Measurements from ENCODE around the gene COL18A1. TPM values are rescaled to one million over a fixed set of nuclear protein-coding genes. Genes with fewer than 3 reads are reported as not detected.
"Not testable (repeated sequence)": the region's sequence is repeated elsewhere in the genome, so short reads cannot be mapped to it uniquely, and the experiment has no call there.

Gene COL18A1
- total RNA-seq, 2 donors from 2014 or later = 0.31 to 1.3 TPM

GRCh38 chr21:45521241-45521640 is 116.3 kb downstream of the COL18A1 start:
- H3K36me3 Mint-ChIP-seq = peaks cover 45% of the 10 kb centered on the region
- no peak overlapping the region for H3K27ac Mint-ChIP-seq
- DNase-seq (ENCODE audit: low spot score) (no peak), ATAC-seq (no peak)
- no peak overlapping the region for H3K4me3 Mint-ChIP-seq
- H3K27me3 Mint-ChIP-seq = no peaks in the 10 kb centered on the region
- peaks cover 4 to 14% of the 10 kb centered on the region in 2 donors for H3K4me1 Mint-ChIP-seq (ENCODE audit: low read depth in 2 of 2)
- peaks cover 15% of the 10 kb centered on the region for H3K9me3 Mint-ChIP-seq

- H3K27me3 Mint-ChIP-seq = no peaks in the 10 kb centered on the region
- DNase-seq (ENCODE audit: low spot score) (peak; percentile 50), ATAC-seq (no peak)
- H3K9me3 Mint-ChIP-seq = peaks cover 15% of the 10 kb centered on the region
- peaks cover 4 to 14% of the 10 kb centered on the region in 2 donors for H3K4me1 Mint-ChIP-seq (ENCODE audit: low read depth in 2 of 2)
- H3K4me3 Mint-ChIP-seq = no peak overlapping the region
- peaks cover 45% of the 10 kb centered on the region for H3K36me3 Mint-ChIP-seq
- no peak overlapping the region for H3K27ac Mint-ChIP-seq
Measured at GRCh38 chr21:45522381-45522780, 117.4 kb downstream of the COL18A1 start.

GRCh38 chr21:45522986-45523385 is 118.0 kb downstream of the COL18A1 start:
- peaks cover under 1 to 10% of the 10 kb centered on the region in 2 donors for H3K4me1 Mint-ChIP-seq (ENCODE audit: low read depth in 2 of 2)
- DNase-seq (ENCODE audit: low spot score) = peak; percentile 25
- H3K27me3 Mint-ChIP-seq = no peaks in the 10 kb centered on the region
- H3K27ac Mint-ChIP-seq = peak overlapping the region in 1 of 2 donors; percentile 33
- peaks cover 12% of the 10 kb centered on the region for H3K9me3 Mint-ChIP-seq
- peaks cover 41% of the 10 kb centered on the region for H3K36me3 Mint-ChIP-seq
- H3K4me3 Mint-ChIP-seq = no peak overlapping the region
- ATAC-seq = no peak

- Mint-ChIP-seq H3K4me1 (ENCODE audit: low read depth in 2 of 2) (peaks cover 0 to 4% of the 10 kb centered on the region in 2 donors), H3K27me3 (no peaks in the 10 kb centered on the region), H3K27ac (peak overlapping the region in 1 of 2 donors; percentile 33), H3K4me3 (no peak overlapping the region), H3K9me3 (peaks cover 9% of the 10 kb centered on the region), H3K36me3 (peaks cover 36% of the 10 kb centered on the region)
- DNase-seq (ENCODE audit: low spot score) = peak; percentile 52
- ATAC-seq = peak; percentile 36 to 37
Measured at GRCh38 chr21:45523411-45524101, 118.6 kb downstream of the COL18A1 start.

GRCh38 chr21:45524756-45525152 is 119.8 kb downstream of the COL18A1 start:
- no peaks in the 10 kb centered on the region for H3K4me1 Mint-ChIP-seq (ENCODE audit: low read depth in 2 of 2)

GRCh38 chr21:45525153-45525909 is 120.4 kb downstream of the COL18A1 start:
- ATAC-seq = no peak
- H3K9me3 Mint-ChIP-seq = no peaks in the 10 kb centered on the region
- H3K27ac Mint-ChIP-seq = no peak overlapping the region
- no peaks in the 10 kb centered on the region for H3K27me3 Mint-ChIP-seq
- H3K4me1 Mint-ChIP-seq (ENCODE audit: low read depth in 2 of 2) = no peaks in the 10 kb centered on the region
- H3K4me3 Mint-ChIP-seq = no peak overlapping the region
- peaks cover 18% of the 10 kb centered on the region for H3K36me3 Mint-ChIP-seq
- peak; percentile 54 for DNase-seq (ENCODE audit: low spot score)

More at GRCh38 chr21:45524756-45525152, 119.8 kb downstream of the COL18A1 start:
- Mint-ChIP-seq H3K4me3 (no peak overlapping the region), H3K27me3 (no peaks in the 10 kb centered on the region), H3K36me3 (peaks cover 24% of the 10 kb centered on the region), H3K27ac (no peak overlapping the region), H3K9me3 (no peaks in the 10 kb centered on the region)
- no peak for ATAC-seq
- DNase-seq (ENCODE audit: low spot score) = no peak

- ATAC-seq = no peak
- H3K27ac Mint-ChIP-seq = no peak overlapping the region
- no peaks in the 10 kb centered on the region for H3K9me3 Mint-ChIP-seq
- no peaks in the 10 kb centered on the region for H3K4me1 Mint-ChIP-seq (ENCODE audit: low read depth in 2 of 2)
- no peaks in the 10 kb centered on the region for H3K27me3 Mint-ChIP-seq
- H3K4me3 Mint-ChIP-seq = no peak overlapping the region
- peak; percentile 29 for DNase-seq (ENCODE audit: low spot score)
- peaks cover 12% of the 10 kb centered on the region for H3K36me3 Mint-ChIP-seq
Measured at GRCh38 chr21:45525910-45526306, 120.9 kb downstream of the COL18A1 start.

- H3K36me3 Mint-ChIP-seq; H3K9me3 Mint-ChIP-seq; H3K4me1 Mint-ChIP-seq (ENCODE audit: low read depth in 2 of 2); H3K27me3 Mint-ChIP-seq; H3K27ac Mint-ChIP-seq; ATAC-seq; H3K4me3 Mint-ChIP-seq: not testable (repeated sequence)
- peak; percentile 35 for DNase-seq (ENCODE audit: low spot score)
Measured at GRCh38 chr21:45527151-45527999, 122.4 kb downstream of the COL18A1 start.

- DNase-seq (ENCODE audit: low spot score) (peak; percentile 35), ATAC-seq (no peak)
- peaks cover 0 to 3% of the 10 kb centered on the region in 2 donors for H3K4me1 Mint-ChIP-seq (ENCODE audit: low read depth in 2 of 2)
- H3K9me3 Mint-ChIP-seq = no peaks in the 10 kb centered on the region
- H3K4me3 Mint-ChIP-seq = no peak overlapping the region
- no peaks in the 10 kb centered on the region for H3K27me3 Mint-ChIP-seq
- H3K27ac Mint-ChIP-seq = no peak overlapping the region
- H3K36me3 Mint-ChIP-seq = no peaks in the 10 kb centered on the region
Measured at GRCh38 chr21:45528028-45528705, 123.2 kb downstream of the COL18A1 start.

GRCh38 chr21:45528981-45529784 is 124.2 kb downstream of the COL18A1 start:
- Mint-ChIP-seq H3K4me3 (no peak overlapping the region), H3K4me1 (ENCODE audit: low read depth in 2 of 2) (peaks cover 0 to 3% of the 10 kb centered on the region in 2 donors), H3K27me3 (no peaks in the 10 kb centered on the region), H3K36me3 (no peaks in the 10 kb centered on the region), H3K27ac (no peak overlapping the region), H3K9me3 (no peaks in the 10 kb centered on the region)
- DNase-seq (ENCODE audit: low spot score) (peak; percentile 57), ATAC-seq (no peak)

- ATAC-seq (no peak), DNase-seq (ENCODE audit: low spot score) (no peak)
- Mint-ChIP-seq H3K4me1 (ENCODE audit: low read depth in 2 of 2) (peaks cover 0 to 3% of the 10 kb centered on the region in 2 donors), H3K36me3 (no peaks in the 10 kb centered on the region), H3K9me3 (no peaks in the 10 kb centered on the region), H3K27me3 (no peaks in the 10 kb centered on the region), H3K27ac (no peak overlapping the region), H3K4me3 (no peak overlapping the region)
Measured at GRCh38 chr21:45529785-45530422, 124.9 kb downstream of the COL18A1 start.

- no peaks in the 10 kb centered on the region for H3K9me3 Mint-ChIP-seq
- H3K36me3 Mint-ChIP-seq = no peaks in the 10 kb centered on the region
- ATAC-seq (no peak), DNase-seq (ENCODE audit: low spot score) (peak; percentile 58)
- peaks cover 0 to 6% of the 10 kb centered on the region in 2 donors for H3K4me1 Mint-ChIP-seq (ENCODE audit: low read depth in 2 of 2)
- no peaks in the 10 kb centered on the region for H3K27me3 Mint-ChIP-seq
- no peak overlapping the region for H3K27ac Mint-ChIP-seq
- no peak overlapping the region for H3K4me3 Mint-ChIP-seq
Measured at GRCh38 chr21:45530423-45531113, 125.6 kb downstream of the COL18A1 start.
